Caki2 (cell line): ENCODE results near the gene TBL1XR1. TPM values are rescaled to one million over a fixed set of nuclear protein-coding genes. Genes with fewer than 3 reads are reported as not detected.
"Not testable (repeated sequence)": the region's sequence is repeated elsewhere in the genome, so short reads cannot be mapped to it uniquely, and the experiment has no call there.

Source experiments
- DNase-seq: peaks from one replicate; pipeline ENCODE4 v3.0.0-alpha.2; 2015; ENCODE audit warnings: low read depth
- in situ Hi-C: cut with HindIII; loops from 2 replicates; pipeline ENCODE4 v1.10.0; 2016; ENCODE audit warnings: low sequenced_read_pairs, low pct_unique_long_range_greater_than_20kb, mixed read lengths
- total RNA-seq: library from RNA; depleted of rRNA; stranded (reverse); fragments of >200 nt; shearing (Covaris generic); gene quantifications from 2 replicates; pipeline ENCODE4 v1.2.3, GENCODE V29; 2014; ENCODE audit warnings: low replicate concordance

The TBL1XR1 gene
- total RNA-seq, 1 experiment from 2014 or later: 178 TPM

- no peak for DNase-seq
- in situ Hi-C loops: no loop called here
These were observed 6.3 kb downstream of the TBL1XR1 start for GRCh38 chr3:177190756-177191681.

GRCh38 chr3:177190184-177190583, 7.1 kb downstream of the TBL1XR1 start:
- in situ Hi-C loops, DNase-seq: not testable (repeated sequence)

GRCh38 chr3:177188325-177188724, 9.0 kb downstream of the TBL1XR1 start:
- in situ Hi-C loops, DNase-seq: not testable (repeated sequence)

GRCh38 chr3:177186306-177186705, 11.0 kb downstream of the TBL1XR1 start:
- in situ Hi-C loops: no loop called here
- DNase-seq: no peak

GRCh38 chr3:177185035-177185574, 12.2 kb downstream of the TBL1XR1 start:
- DNase-seq: no peak
- in situ Hi-C loops: no loop called here

- DNase-seq, in situ Hi-C loops: not testable (repeated sequence)
These were observed 12.7 kb downstream of the TBL1XR1 start for GRCh38 chr3:177184602-177185001.

- in situ Hi-C loops: no loop called here
- DNase-seq: no peak
These were observed 14.9 kb downstream of the TBL1XR1 start for GRCh38 chr3:177182352-177182751.

GRCh38 chr3:177181418-177181817, 15.9 kb downstream of the TBL1XR1 start:
- in situ Hi-C loops: no loop called here
- DNase-seq: no peak

- in situ Hi-C loops: no loop called here
- DNase-seq: no peak
These were observed 16.8 kb downstream of the TBL1XR1 start for GRCh38 chr3:177180506-177180905.

GRCh38 chr3:177179281-177180067, 17.8 kb downstream of the TBL1XR1 start:
- in situ Hi-C loops: no loop called here
- DNase-seq: peak; percentile 64

GRCh38 chr3:177177749-177178221, 19.5 kb downstream of the TBL1XR1 start:
- DNase-seq: no peak
- in situ Hi-C loops: no loop called here

- DNase-seq: no peak
- in situ Hi-C loops: no loop called here
These were observed 22.6 kb downstream of the TBL1XR1 start for GRCh38 chr3:177174607-177175170.

- in situ Hi-C loops: no loop called here
- DNase-seq: no peak
These were observed 27.2 kb downstream of the TBL1XR1 start for GRCh38 chr3:177169936-177170722.

- DNase-seq: no peak
These were observed 28.9 kb downstream of the TBL1XR1 start for GRCh38 chr3:177168431-177168830.

GRCh38 chr3:177162742-177163141, 34.5 kb downstream of the TBL1XR1 start:
- in situ Hi-C loops: no loop called here
- DNase-seq: no peak

More at GRCh38 chr3:177168431-177168830, 28.9 kb downstream of the TBL1XR1 start:
- in situ Hi-C loops: no loop called here

- DNase-seq, in situ Hi-C loops: not testable (repeated sequence)
These were observed 35.7 kb downstream of the TBL1XR1 start for GRCh38 chr3:177161603-177162002.

GRCh38 chr3:177158461-177158860, 38.8 kb downstream of the TBL1XR1 start:
- no peak for DNase-seq
- in situ Hi-C loops: no loop called here

GRCh38 chr3:177157492-177157891, 39.8 kb downstream of the TBL1XR1 start:
- no peak for DNase-seq
- in situ Hi-C loops: no loop called here
